ENCODE measurements around the gene COQ8B. TPM values are rescaled to one million over a fixed set of nuclear protein-coding genes. Genes with fewer than 3 reads are reported as not detected.

The COQ8B gene
- total RNA-seq, 2 experiments from 2014 or later = 23.4 to 33.5 TPM

GRCh38 chr19:40752257-40752781 is 35.6 kb upstream of the COQ8B start:
- peaks cover 57% of the 10 kb centered on the region for H3K36me3 Mint-ChIP-seq (ENCODE audit: low read depth)
- peaks cover 57% of the 10 kb centered on the region for H3K4me1 Mint-ChIP-seq
- no peaks in the 10 kb centered on the region for H3K27me3 Mint-ChIP-seq
- H3K9me3 Mint-ChIP-seq = no peaks in the 10 kb centered on the region
- ChIA-PET CTCF (interaction anchor here (0.5 to 2.8 kb wide), 8 partner anchors 8 to 340 kb away, joined by 3 to 14 read pairs (median 4); no protein-coding TSS in a partner anchor), POLR2A (interaction anchor here (0.7 kb wide), 1 partner anchor 19 kb away, joined by 11 read pairs; no protein-coding TSS in a partner anchor)
- peak overlapping the region; percentile 100 for H3K27ac Mint-ChIP-seq
- no peak for DNase-seq
- peak overlapping the region; percentile 100 for H3K4me3 Mint-ChIP-seq

GRCh38 chr19:40750874-40751537 is 34.3 kb upstream of the COQ8B start, which contains the start of gene SNRPA:
TSS of gene SNRPA (plus strand) at chr19:40751203. CDS start at chr19:40751409, 206 bp downstream.
- Mint-ChIP-seq H3K27ac (peak within 1 kb of the TSS; percentile 100), H3K27me3 (no peaks in the 10 kb centered on the region), H3K9me3 (no peaks in the 10 kb centered on the region), H3K36me3 (ENCODE audit: low read depth) (peaks cover 48% of the 10 kb centered on the region), H3K4me1 (peaks cover 48% of the 10 kb centered on the region), H3K4me3 (peak within 1 kb of the TSS; percentile 100)
- peak; percentile 98 for DNase-seq
- POLR2A ChIA-PET = interaction anchor here (0.9 kb wide), 2 partner anchors 27 kb away, joined by 3 to 10 read pairs; partner anchors contain the start of gene RAB4B
- CTCF ChIA-PET = interaction anchor here (0.5 to 3.1 kb wide), 7 partner anchors 15 to 117 kb away, joined by 3 to 9 read pairs (median 4); partner anchors contain the start of genes COQ8B and ITPKC

- ChIA-PET POLR2A (interaction anchor here (0.6 to 0.9 kb wide), 2 partner anchors 28 to 398 kb away, joined by 3 to 10 read pairs; partner anchors contain the start of gene RAB4B), CTCF (interaction anchor here (0.5 to 3.1 kb wide), 10 partner anchors 8 to 116 kb away, joined by 3 to 9 read pairs (median 4); partner anchors contain the start of genes COQ8B and ITPKC)
- peaks cover 40% of the 10 kb centered on the region for H3K36me3 Mint-ChIP-seq (ENCODE audit: low read depth)
These were observed 33.6 kb upstream of the COQ8B start, which contains the start of gene ACTMAP for GRCh38 chr19:40750058-40750873. TSS of gene ACTMAP (minus strand) at chr19:40750477. CDS start at chr19:40749803, 674 bp downstream.

GRCh38 chr19:40747536-40747935 is 30.9 kb upstream of the COQ8B start:
- POLR2A ChIA-PET = interaction anchor here (0.7 kb wide), 1 partner anchor 60 kb away, joined by 3 read pairs; no protein-coding TSS in a partner anchor
- no peak overlapping the region for H3K4me3 Mint-ChIP-seq
- no peaks in the 10 kb centered on the region for H3K27me3 Mint-ChIP-seq
- DNase-seq = no peak
- peaks cover 27% of the 10 kb centered on the region for H3K36me3 Mint-ChIP-seq (ENCODE audit: low read depth)
- CTCF ChIA-PET = interaction anchor here (0.8 to 2.1 kb wide), 4 partner anchors 9 to 48 kb away, joined by 3 to 6 read pairs (median 4); partner anchors contain the start of genes COQ8B and ITPKC
- H3K9me3 Mint-ChIP-seq = no peaks in the 10 kb centered on the region
- H3K4me1 Mint-ChIP-seq = peaks cover 23% of the 10 kb centered on the region
- H3K27ac Mint-ChIP-seq = no peak overlapping the region

More at GRCh38 chr19:40750058-40750873, 33.6 kb upstream of the COQ8B start, which contains the start of gene ACTMAP:
- Mint-ChIP-seq H3K27ac (peak within 1 kb of the TSS; percentile 100), H3K4me1 (peaks cover 40% of the 10 kb centered on the region), H3K4me3 (peak within 1 kb of the TSS; percentile 100), H3K9me3 (no peaks in the 10 kb centered on the region), H3K27me3 (no peaks in the 10 kb centered on the region)
- peak; percentile 100 for DNase-seq

GRCh38 chr19:40745402-40745780 is 28.7 kb upstream of the COQ8B start:
- Mint-ChIP-seq H3K27me3 (no peaks in the 10 kb centered on the region), H3K27ac (no peak overlapping the region), H3K4me1 (peaks cover 19% of the 10 kb centered on the region), H3K4me3 (no peak overlapping the region), H3K36me3 (ENCODE audit: low read depth) (peaks cover 12% of the 10 kb centered on the region), H3K9me3 (no peaks in the 10 kb centered on the region)
- ChIA-PET POLR2A (no interaction called here), CTCF (interaction anchor here (1.3 to 3.5 kb wide), 3 partner anchors 8 to 74 kb away, joined by 4 to 10 read pairs (median 5); no protein-coding TSS in a partner anchor)
- no peak for DNase-seq

GRCh38 chr19:40744554-40745401 is 28.1 kb upstream of the COQ8B start:
- Mint-ChIP-seq H3K9me3 (no peaks in the 10 kb centered on the region), H3K4me3 (no peak overlapping the region), H3K27ac (no peak overlapping the region), H3K36me3 (ENCODE audit: low read depth) (peaks cover 10% of the 10 kb centered on the region), H3K27me3 (no peaks in the 10 kb centered on the region), H3K4me1 (peaks cover 15% of the 10 kb centered on the region)
- ChIA-PET POLR2A (no interaction called here), CTCF (interaction anchor here (1.1 to 3.5 kb wide), 5 partner anchors 8 to 75 kb away, joined by 4 to 10 read pairs (median 4); no protein-coding TSS in a partner anchor)
- peak; percentile 18 for DNase-seq

- no peaks in the 10 kb centered on the region for H3K27me3 Mint-ChIP-seq
These were observed 27.2 kb upstream of the COQ8B start for GRCh38 chr19:40743926-40744325.

GRCh38 chr19:40742886-40743285 is 26.2 kb upstream of the COQ8B start:
- ChIA-PET CTCF (interaction anchor here (0.6 to 3.5 kb wide), 5 partner anchors 9 to 318 kb away, joined by 3 to 10 read pairs (median 5); no protein-coding TSS in a partner anchor), POLR2A (no interaction called here)
- no peaks in the 10 kb centered on the region for H3K9me3 Mint-ChIP-seq
- H3K4me3 Mint-ChIP-seq = no peak overlapping the region
- no peaks in the 10 kb centered on the region for H3K27me3 Mint-ChIP-seq
- H3K4me1 Mint-ChIP-seq = peaks cover 5% of the 10 kb centered on the region
- no peak for DNase-seq
- peaks cover 3% of the 10 kb centered on the region for H3K36me3 Mint-ChIP-seq (ENCODE audit: low read depth)
- H3K27ac Mint-ChIP-seq = no peak overlapping the region

More at GRCh38 chr19:40743926-40744325, 27.2 kb upstream of the COQ8B start:
- DNase-seq = no peak
- H3K4me3 Mint-ChIP-seq = no peak overlapping the region
- H3K27ac Mint-ChIP-seq = no peak overlapping the region
- H3K36me3 Mint-ChIP-seq (ENCODE audit: low read depth) = peaks cover 7% of the 10 kb centered on the region
- CTCF ChIA-PET = interaction anchor here (1.1 to 3.5 kb wide), 5 partner anchors 9 to 76 kb away, joined by 3 to 10 read pairs (median 4); no protein-coding TSS in a partner anchor
- no peaks in the 10 kb centered on the region for H3K9me3 Mint-ChIP-seq
- POLR2A ChIA-PET = no interaction called here
- peaks cover 7% of the 10 kb centered on the region for H3K4me1 Mint-ChIP-seq

GRCh38 chr19:40742477-40742876 is 25.8 kb upstream of the COQ8B start:
- CTCF ChIA-PET = interaction anchor here (0.6 to 3.5 kb wide), 4 partner anchors 8 to 318 kb away, joined by 3 to 10 read pairs (median 5); no protein-coding TSS in a partner anchor
- Mint-ChIP-seq H3K4me3 (no peak overlapping the region), H3K4me1 (peaks cover 5% of the 10 kb centered on the region), H3K36me3 (ENCODE audit: low read depth) (peaks cover 6% of the 10 kb centered on the region), H3K9me3 (no peaks in the 10 kb centered on the region), H3K27ac (no peak overlapping the region), H3K27me3 (no peaks in the 10 kb centered on the region)
- POLR2A ChIA-PET = no interaction called here
- DNase-seq = no peak

- Mint-ChIP-seq H3K9me3 (no peaks in the 10 kb centered on the region), H3K4me3 (no peak overlapping the region), H3K4me1 (peaks cover 5% of the 10 kb centered on the region), H3K27ac (no peak overlapping the region), H3K27me3 (no peaks in the 10 kb centered on the region), H3K36me3 (ENCODE audit: low read depth) (peaks cover 7% of the 10 kb centered on the region)
- no peak for DNase-seq
- ChIA-PET POLR2A (no interaction called here), CTCF (interaction anchor here (1.4 to 3.5 kb wide), 2 partner anchors 8 to 15 kb away, joined by 7 to 10 read pairs; no protein-coding TSS in a partner anchor)
These were observed 25.1 kb upstream of the COQ8B start for GRCh38 chr19:40741527-40742390.

- peaks cover 10% of the 10 kb centered on the region for H3K36me3 Mint-ChIP-seq (ENCODE audit: low read depth)
- ChIA-PET POLR2A (no interaction called here), CTCF (interaction anchor here (0.6 kb wide), 1 partner anchor 52 kb away, joined by 4 read pairs; no protein-coding TSS in a partner anchor)
These were observed 24.1 kb upstream of the COQ8B start for GRCh38 chr19:40740747-40741146.

More at GRCh38 chr19:40740747-40741146, 24.1 kb upstream of the COQ8B start:
- Mint-ChIP-seq H3K27ac (no peak overlapping the region), H3K27me3 (no peaks in the 10 kb centered on the region), H3K4me3 (no peak overlapping the region), H3K9me3 (no peaks in the 10 kb centered on the region), H3K4me1 (peaks cover 5% of the 10 kb centered on the region)
- DNase-seq = no peak

Data from activated CD4-positive, alpha-beta T cell treated with anti-CD3 and anti-CD28 coated beads, Interleukin-2, amount 10 ng/mL, durations not matched to agents 7 days and 5 days (primary cell).